Activated gamma-delta T cell (primary cell): ENCODE measurements around the gene CDYL.

Experiments
- DNase-seq: peaks from one replicate; lab custom pipeline; 2025; lab: John Stamatoyannopoulos, UW

CDYL gene

DNA sequence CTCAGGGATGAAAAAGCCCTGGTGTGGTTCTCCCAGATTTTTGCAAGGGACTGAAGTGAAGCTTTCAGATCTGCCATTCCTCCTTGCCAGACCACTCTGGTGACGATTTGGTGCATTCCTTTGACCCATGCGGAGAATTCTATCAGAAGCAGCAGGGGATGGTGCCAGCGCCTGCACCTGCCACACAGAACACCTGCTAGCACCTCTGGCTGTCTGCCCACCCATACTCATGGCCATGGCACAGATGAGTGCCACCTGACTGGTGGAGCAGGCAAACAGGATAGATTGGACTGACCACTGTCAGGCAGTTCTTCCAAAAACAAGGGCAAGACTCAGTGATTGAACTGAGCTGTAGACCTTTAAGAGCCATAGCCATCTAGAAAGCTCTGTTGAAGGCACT lies 107.1 kb downstream of the CDYL start:
- DNase-seq, result no peak

DNA sequence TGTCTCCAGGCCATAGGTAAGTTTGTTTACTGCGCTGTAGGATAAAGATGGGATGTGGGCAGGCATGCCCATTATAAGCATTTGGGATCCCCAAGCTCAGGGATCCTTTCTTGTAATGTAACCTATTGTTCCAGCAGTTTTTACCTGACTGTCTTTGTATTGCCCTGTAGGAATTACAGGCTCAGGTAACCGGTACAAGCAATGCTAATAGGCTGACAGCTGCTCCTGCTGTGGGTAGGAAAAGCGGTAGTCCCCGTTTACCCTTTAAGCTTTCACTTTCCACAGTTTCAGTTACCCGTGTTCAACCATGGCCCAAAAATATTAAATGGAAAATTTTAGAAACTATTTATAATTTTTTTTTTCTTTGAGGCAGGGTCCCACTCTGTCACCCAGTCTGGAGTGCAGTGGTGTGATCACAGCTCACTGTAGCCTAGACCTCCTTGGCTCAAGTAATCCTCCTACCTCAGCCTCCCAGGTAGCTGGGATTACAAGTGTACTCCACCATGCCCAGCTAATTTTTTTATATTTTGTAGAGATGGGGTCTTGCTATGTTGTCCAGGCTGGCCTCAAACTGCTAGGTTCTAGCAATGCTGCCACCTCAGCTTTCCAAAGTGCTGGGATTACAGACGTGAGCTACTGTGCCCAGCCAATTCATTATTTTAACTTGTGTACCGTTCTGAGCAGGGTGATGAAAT lies 108.6 kb downstream of the CDYL start:
- no peak for DNase-seq

DNA sequence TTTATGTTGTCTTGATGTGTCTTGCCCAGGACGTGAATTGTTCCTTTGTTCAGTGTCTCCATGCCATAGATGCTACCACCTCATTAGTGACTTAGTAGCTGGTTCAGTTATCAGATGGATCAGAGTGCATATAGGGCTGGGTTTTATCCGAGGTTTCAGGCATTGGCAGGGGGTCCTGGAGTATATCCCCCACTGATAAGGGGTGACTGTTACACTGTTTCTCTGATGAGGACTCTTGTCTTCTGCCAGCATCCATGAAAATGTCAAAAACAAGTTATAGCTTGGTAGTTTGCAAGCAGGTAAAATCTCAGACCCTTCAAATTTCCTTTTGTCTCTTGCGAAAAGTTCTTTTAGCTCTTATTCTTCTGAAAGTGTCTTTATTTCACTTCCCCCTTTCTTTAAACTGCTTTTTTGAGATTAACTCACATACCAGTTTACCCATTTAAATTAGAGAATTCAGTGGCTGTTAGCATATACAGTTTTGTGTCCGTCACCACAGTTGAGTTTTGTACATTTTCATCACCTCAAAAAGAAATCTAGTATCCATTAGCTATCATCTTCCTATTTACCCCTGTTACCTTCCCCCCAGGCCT lies 109.2 kb downstream of the CDYL start:
- no peak for DNase-seq

DNA sequence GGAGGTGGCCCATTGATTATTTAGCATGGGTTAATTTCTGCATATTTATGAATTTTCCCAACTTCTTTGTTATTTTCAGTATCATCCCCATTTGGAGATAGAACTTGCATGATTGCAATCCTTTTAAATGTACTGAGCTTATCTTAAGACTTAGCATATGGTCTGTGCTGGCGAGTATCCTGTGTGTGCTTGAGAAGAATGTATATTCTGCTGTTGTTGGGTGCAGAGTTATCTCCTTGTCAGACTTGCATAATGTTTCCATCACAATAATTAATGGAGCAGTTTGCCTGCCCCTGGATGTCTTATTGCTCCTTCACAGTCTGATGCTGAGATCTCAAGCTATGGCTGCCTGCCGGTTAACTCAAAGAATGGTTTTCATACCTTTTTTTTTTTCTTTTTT lies 112.6 kb downstream of the CDYL start:
- DNase-seq, result no peak

DNA sequence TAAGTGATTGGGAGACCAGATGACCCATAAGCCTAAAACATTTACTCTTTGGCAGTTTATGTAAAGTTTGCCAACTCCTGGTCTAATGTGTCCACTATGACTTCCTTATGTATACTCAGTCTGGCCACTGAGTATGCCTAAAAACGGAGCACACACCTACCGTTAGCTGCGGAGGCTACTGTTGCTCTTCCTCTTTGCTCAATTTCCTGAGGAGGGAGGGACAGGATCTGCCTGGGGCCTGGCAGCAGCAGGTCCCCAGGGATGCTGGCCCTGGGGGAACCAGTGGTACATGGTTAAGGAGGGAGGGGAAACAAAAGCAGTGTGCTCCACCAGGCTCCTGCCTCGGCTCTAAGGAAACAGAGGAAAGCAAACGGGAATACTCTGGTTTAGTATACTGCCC lies 113.5 kb downstream of the CDYL start:
- DNase-seq, result no peak

DNA sequence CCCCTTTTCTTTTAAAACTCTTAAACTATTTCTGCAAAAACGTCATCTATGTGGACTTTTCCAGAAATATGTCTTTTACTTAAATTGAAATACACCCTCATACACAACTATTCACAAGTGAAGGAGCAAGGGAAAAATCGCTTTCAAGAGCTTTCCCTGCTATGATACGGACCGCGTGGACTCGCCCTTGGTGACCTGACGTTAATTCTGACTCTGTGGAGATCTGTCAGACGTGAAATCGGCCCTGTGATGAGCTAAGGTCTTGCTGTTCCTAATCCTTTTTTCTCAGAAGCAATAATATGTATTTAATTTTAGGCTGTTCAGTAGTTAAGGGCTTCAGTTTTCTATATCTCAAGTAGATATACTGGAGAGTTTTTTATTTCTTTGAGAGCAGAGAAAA lies 114.0 kb downstream of the CDYL start:
- no peak for DNase-seq

DNA sequence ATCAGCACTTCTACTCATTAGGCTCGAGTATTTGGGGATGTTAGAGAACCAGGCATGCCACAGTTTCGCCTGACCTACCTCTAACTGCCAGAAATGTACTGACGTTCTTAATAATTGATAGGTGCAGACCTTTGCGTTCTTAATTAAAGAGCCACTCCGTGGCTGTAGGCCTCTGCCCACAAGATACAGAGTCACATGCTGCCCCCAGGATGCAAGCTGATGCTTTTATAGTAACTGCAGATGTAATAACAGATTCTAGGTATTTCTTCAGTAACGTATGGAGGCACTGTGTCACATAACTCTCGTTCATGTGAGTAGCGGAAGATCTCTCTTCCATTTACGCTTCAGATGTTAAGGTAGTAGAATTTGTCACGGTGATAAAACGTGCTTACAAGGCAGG lies 114.4 kb downstream of the CDYL start:
- no peak for DNase-seq

DNA sequence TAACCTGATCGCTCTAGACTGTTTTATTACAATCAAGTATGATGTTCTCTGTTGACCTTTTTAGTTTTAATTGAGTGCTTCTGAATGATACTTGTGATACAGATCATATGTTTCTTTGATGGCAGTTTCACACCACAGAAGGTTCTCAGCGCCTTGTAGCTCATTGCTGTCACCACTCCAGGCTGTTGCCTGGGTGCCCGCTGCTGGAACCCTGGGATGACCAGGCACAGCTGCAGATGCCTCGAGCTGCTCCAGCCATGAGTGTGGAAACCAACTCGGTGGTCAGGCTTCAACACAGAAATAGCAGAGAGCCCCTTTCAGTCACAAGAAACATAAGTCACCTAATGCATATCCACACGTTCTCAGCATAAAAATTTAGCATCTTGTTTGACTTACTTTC lies 114.9 kb downstream of the CDYL start:
- DNase-seq, result no peak

DNA sequence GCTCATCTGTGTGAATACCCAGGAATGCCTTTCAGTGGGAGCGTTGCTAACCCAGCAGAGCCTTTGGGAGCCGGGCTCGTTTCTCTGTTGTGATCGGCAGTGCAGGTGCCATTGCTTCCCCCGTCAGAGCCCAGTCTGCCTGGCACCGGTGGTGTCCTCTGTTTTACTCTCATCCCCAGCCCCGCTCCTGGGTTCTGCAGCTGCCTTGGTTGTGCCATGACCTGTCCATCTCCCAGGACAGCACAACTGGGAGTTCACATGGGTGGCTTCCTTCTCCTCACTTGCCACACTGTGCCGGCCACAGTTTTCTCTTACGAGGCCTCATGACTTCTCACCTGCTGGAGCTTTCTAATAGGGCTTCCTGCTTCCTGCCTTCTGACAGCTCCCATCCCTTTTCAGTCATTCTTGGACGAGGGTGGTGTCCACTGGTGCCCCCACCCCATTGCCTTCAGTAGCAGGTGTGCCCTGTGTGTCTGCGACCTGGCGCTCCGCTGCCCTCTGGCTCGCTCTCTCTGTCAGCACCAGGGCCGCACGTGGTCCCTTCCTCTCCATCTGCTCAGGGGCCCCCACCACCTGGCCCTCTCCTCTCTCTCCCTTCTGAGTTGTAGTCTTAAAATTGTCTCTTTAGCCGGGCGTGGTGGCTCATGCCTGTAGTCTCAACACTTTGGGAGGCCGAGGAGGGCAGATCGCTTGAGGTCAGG lies 116.7 kb downstream of the CDYL start:
- DNase-seq, result no peak

DNA sequence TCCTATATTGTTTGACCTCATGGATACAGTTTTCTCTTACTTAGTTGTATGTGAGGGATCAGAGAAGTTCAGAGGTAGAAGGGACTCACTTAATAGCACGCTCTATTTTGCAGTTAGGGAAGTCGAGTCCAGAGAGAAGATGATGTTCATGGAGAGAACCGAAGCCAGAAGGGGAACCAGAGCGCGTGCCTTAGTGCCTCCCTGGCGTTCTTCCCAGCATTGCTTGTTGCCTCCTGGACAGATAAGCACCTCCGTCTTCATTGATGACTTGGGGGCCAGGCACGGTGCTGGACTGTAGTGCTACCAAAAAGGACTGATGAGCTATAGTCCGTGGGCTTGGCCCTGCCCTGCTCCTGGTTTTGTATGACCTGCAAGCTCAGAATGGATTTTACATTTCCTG lies 117.8 kb downstream of the CDYL start:
- DNase-seq, result no peak

DNA sequence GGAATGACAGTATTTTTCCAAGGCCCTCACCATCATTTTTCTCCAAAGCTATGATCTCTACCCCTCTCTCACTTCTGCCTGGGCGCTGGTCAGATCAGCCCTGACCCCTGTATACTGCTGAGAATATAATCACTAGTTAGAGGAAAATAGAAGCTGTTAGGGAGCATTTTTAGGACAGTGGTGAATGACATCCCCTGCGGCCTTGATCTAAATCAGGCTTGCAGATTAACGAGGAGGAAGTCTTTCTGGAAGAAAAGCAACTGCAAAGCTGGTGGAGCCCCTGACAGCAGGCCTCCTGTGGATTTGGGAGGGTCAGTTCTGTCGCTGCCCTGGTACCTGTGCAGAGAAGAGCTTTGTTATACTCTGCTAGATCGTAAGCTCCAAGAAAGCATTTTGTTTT lies 119.8 kb downstream of the CDYL start:
- DNase-seq, result no peak

DNA sequence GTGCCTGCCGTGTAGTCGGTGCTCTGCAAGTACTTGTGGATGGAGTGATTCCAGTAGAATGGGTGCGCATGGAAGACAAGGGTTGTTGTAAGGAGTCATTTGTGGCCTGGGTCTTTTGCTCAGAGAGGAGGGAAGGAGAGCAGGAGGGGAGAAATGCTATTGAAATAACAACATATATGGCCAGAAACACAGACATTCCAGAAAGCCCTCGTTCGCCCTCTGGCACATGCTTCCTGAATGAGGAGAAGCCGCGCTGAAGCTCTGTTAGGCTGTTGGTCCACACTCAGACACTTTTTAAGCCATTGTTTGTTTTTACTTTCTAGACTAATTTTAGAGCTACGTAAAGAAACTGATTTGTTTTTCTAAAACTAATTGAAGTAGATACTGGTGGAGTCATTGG lies 120.2 kb downstream of the CDYL start:
- DNase-seq, result no peak

DNA sequence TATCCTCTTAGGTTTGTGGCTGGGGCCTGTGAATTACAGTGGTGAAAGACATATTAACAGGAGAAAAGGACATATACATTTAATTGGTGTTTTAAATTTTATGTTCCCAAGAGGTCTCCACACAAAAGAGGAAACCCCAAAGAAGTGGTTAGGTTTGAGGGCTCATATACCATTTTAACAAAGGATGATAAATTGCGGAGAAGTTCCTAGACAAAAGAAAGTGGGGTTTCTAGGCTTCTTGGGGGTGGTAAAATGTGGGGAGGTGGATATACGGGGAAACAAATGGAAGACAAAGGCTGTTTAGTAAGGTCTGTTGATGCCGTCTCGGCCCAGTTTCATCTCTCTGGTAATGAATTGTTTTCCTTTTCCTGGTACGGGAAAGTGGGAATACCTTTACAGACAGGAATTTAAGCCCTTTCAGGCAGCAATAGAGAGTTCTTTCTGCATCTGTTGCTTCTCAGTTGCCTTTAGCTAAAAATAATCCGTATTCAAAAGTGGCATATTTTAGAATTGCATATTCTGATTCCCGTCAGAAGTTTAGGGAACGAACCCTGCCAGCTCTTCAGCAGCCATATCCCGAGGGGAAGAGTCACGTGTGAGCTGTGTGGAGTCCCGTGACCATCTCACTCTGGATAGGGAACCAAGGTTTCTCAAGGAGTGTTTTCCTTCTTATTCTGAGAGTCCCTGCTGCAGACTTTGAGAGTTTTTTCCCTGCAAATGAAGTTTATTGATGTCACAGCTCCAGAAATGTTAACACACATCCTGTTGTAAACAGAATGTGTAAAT lies 123.2 kb downstream of the CDYL start:
- no peak for DNase-seq

DNA sequence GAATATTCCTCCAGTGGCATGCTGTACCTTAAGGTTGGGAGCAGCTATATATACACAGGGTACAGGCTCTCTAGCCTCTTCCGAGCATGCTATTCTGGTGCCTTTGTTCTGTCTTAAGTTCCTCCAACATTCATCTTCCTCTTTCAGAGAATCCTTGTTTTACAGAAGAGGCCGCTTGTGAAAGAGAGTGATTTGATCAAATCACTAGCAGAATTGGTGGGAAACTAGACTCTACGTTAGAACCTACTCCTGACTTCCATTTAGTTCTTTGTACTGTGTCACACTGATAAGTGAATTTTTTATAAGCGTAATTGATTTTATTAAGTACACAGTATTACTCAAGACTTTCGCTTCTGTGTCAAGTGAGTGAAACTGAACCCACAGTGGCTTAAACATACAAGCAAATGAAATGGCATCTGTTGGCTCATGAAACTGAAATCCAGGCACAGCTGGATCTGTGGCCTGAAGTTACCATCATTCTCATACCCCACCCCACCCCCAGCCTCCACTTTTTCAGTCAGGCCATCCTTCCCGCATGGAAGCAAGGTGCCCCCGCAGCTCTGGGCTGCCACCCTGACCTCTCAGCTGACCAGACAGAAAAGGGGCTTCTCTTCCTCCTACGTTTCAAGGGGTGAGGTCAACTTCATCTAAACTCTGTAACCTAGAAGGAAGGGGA lies 125.3 kb downstream of the CDYL start:
- no peak for DNase-seq

DNA sequence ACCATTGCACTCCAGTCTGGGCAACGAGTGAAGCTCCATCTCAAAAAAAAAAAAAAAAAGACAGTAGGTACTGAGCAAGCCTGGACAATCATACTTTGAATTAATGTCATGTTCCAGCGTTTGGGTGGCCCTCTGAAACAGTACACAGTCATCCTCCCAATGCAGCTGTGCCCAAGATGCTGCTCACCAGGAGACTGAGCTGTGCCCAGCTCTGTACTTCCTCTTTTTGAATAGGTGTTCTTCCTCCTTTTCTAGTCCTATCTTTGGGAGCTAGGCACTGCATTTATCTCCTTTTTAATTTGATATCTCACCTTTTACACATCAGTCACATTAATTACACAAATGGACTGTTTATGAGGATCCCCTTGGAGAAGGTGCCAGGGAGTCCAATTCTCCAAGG lies 126.2 kb downstream of the CDYL start:
- DNase-seq, result no peak

DNA sequence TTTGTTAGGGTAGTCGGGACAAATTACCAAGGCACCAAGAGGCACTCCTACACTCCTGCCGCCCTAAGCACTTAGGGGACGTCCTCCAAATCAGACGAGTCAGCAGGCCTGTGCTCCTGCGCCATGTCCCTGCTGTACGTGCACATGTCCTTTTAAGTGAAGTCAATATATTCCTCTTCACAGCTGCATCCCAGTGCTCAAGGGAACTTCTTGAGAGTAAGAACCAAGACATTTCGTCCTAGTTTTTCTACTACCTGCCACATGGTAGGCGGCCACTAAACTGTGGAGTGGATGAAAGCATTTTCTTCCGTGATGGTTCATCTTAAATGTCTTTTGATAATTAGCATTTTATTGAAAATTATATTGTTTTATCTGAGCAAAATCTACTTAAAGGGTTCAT lies 126.9 kb downstream of the CDYL start:
- DNase-seq, result no peak

DNA sequence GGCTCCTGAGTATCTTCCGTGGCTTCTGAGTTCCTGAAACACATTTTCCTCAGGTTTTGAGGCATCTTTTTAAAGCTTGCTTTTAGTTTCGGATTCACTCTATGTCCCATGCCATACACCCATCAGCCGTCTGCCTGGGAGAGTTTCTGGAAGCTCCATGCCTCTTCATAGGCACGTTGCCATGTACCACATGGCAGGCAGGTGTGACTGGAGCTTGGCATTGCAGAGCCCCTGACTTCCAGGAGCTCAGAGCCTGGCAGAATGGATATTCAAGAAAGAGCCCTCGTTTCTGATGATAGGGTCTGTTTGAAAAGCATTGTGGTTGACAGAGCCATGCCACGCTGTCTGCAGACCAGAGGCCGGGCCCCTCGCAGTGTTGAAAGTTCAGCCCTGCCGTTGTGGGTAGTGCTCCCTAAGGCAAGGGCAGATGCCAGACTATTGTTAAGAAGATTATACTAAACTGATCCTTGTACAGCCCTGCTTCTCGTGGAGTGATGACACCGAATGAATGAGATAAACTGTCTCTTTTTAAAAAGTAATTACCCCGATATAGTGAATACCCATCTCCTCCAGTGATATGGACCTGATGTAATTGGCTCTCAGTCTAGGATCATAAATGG lies 127.7 kb downstream of the CDYL start:
- no peak for DNase-seq

DNA sequence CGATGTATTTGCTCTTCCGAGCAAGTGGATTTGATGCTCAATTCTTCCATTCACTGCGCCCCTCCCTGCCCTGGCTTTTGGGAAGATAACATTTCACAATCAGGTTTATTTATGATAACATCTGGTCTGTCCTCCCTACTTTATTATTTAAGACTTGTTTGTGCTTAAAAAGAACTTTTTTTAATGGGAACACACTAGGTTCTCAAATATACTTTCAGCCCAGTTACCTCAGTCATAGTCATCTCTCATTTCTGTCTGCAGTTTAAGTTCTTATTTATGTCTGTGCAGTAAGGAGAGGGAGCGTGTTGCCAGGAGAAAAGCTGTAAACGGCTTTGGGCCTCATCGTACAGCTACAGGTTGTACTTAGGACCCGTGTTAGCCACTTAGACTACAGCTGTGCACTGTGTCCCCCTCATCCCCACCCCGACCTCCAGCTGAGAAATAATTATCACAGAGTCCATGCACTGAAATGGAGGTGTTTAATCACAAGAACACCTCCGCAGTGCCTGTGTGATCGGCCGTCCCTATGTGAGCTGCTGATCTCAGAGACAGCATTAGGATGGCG lies 128.3 kb downstream of the CDYL start:
- no peak for DNase-seq

DNA sequence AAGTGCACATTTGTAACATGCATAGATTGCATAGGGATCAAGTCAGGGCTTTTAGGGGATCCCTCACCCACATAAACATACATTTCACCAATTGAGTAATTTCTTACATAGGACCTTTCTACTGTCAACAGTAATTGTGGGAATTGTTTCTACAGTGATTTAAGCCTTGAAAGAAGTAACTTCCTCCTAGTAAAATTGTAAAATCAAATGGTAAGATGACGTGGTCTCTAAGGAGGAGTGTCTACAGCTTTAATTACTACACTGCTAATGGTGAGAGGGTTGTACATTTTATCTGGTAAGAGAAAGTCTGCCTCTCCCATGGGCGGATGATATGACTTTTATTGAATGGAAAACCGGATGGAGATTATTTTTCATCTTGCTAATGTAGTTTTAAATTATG lies 129.6 kb downstream of the CDYL start:
- no peak for DNase-seq

DNA sequence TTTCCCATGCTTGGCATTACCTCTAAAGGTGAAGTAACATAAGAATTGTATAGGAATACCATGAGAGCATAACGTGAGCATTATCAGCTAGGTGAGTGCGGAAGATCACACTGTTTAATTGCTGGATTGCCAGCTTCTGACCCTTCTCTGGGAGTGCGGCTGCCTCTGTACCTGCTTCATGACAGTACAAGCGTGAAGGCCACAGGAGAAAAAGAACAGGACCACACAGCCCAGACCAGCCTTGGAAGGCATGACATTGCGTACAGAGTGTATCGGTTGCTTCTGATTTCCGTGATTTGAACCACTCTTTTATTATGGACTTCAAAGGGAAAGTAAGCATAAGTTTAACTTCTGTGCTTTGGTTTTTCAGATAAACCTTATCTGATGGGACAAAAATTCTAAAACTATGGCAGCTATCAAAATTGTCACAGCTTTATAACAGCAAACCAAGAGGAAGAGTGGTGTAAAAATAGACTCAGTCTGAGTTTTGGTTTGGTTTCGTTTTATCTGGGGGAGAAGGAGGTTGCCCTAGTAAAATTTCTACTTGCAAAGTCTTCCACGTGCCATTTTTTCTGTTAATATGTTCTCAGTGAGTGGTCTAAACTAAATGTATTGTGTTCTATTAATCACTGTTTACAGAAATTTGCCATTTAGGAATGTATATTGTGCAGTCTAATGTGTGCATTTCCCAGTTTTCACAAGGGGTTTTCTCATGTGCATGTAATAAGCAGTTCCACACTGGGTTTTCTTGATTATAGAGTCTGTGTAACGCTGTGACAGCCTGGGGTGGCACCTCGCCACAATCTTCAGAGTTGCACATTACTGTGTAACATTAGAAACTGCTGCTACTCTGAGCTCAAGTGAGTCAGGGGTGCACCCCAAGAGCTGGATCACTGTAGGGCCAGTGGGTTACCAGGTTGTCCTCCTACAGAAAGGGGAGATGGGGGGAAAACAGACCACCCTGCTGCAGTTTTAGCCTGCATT lies 130.4 kb downstream of the CDYL start:
- DNase-seq, result no peak
